Measurements from ENCODE around the gene ARL4D.

Gene ARL4D

DNA sequence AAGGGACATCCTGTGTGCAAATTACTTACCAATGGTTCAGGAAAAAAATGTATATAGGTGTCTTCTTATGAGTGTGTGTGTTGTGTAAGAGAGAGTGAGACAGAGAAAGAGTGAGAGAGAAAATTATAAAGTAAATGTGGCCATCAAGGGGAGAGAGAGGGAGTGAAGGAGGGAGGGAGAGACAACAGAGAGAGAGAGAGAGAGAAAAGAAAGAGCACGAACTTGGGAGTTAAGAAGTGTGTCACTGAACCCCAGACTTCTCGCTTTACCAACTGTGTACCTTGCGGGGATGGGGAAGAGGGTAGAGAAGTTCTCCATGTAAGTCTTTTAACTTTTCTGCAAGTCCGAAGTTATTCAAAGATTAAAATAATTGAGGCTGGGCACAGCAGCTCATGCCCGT, 28.8 kb upstream of the ARL4D start:
- Histone ChIP-seq H3K27me3 (replicated peaks; ENCODE audit: insufficient read depth, low read length) (peaks cover 33% of the 10 kb centered on the region), H3F3A (ENCODE audit: insufficient read depth, low read length) (peaks cover 23% of the 10 kb centered on the region), H3K9ac (ENCODE audit: low read length) (no peak overlapping the region), H3K9me3 (replicated peaks; ENCODE audit: insufficient read depth, low read length) (no peaks in the 10 kb centered on the region), H4K20me1 (ENCODE audit: insufficient read depth, low read length) (no peaks in the 10 kb centered on the region), H3K79me2 (ENCODE audit: low read length) (no peaks in the 10 kb centered on the region), H2AFZ (ENCODE audit: low read length) (no peak overlapping the region), H3K9me2 (replicated peaks; ENCODE audit: insufficient read depth, low read length) (no peaks in the 10 kb centered on the region), H3K4me2 (ENCODE audit: low read depth, low read length) (peak overlapping the region; percentile 86; the same call in 1 of the 2 replicates), H3K4me1 (ENCODE audit: low read length) (peaks cover 11% of the 10 kb centered on the region), H3K36me3 (replicated peaks; ENCODE audit: insufficient read depth, low read length) (no peaks in the 10 kb centered on the region), H3K4me3 (ENCODE audit: low read length) (no peak overlapping the region), H3K27ac (ENCODE audit: low read length) (no peak overlapping the region)
- DNase-seq: no peak
- no peak for TF ChIP-seq EZH2phosphoT487 (IDR thresholded peaks at IDR 0.05; ENCODE audit: low read length)
- TF ChIP-seq, protein P1, sequence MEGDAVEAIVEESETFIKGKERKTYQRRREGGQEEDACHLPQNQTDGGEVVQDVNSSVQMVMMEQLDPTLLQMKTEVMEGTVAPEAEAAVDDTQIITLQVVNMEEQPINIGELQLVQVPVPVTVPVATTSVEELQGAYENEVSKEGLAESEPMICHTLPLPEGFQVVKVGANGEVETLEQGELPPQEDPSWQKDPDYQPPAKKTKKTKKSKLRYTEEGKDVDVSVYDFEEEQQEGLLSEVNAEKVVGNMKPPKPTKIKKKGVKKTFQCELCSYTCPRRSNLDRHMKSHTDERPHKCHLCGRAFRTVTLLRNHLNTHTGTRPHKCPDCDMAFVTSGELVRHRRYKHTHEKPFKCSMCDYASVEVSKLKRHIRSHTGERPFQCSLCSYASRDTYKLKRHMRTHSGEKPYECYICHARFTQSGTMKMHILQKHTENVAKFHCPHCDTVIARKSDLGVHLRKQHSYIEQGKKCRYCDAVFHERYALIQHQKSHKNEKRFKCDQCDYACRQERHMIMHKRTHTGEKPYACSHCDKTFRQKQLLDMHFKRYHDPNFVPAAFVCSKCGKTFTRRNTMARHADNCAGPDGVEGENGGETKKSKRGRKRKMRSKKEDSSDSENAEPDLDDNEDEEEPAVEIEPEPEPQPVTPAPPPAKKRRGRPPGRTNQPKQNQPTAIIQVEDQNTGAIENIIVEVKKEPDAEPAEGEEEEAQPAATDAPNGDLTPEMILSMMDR (IDR thresholded peaks at IDR 0.05; ENCODE audit: low read length): no peak
- no peak for TF ChIP-seq EZH2 (optimal IDR thresholded peaks at IDR 0.05; ENCODE audit: low read depth, low read length)

DNA sequence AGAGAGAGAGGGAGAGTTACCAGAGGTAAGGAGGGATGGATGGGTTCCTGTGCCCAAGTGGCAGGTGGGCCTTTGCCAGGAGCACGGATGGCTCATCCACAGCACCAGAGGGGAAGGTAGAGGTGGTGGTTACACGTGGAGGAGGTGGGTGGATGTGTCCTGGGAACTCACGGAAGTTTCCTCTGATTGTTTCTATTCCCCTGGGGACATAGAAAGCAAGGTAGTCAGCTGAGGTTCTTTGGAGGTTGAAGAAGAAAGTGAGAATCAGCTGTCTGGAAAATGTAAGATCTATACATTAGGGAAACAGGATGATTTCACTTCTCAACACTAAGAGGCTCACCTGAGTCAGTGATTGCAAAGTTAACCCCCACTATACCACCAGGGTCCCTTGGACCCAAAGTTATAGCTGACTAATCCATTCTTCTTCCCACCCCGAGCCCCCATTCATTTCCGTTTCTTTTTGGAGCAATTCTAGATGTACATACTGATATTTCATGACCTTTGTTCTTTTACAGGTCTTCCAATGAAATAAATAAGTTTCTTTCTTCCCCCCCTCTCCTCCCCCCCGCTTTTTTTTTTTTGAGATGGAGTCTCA, 27.5 kb upstream of the ARL4D start:
- no peak overlapping the region for H2AFZ ChIP-seq (ENCODE audit: low read length)
- H3K9me3 ChIP-seq (replicated peaks; ENCODE audit: insufficient read depth, low read length): no peaks in the 10 kb centered on the region
- peaks cover 35% of the 10 kb centered on the region for H3K27me3 ChIP-seq (replicated peaks; ENCODE audit: insufficient read depth, low read length)
- TF ChIP-seq EZH2phosphoT487 (IDR thresholded peaks at IDR 0.05; ENCODE audit: low read length): no peak
- TF ChIP-seq EZH2 (optimal IDR thresholded peaks at IDR 0.05; ENCODE audit: low read depth, low read length): no peak
- TF ChIP-seq, protein P1 (IDR thresholded peaks at IDR 0.05; ENCODE audit: low read length): no peak
- H3F3A ChIP-seq (ENCODE audit: insufficient read depth, low read length): peaks cover 23% of the 10 kb centered on the region
- H3K9ac ChIP-seq (ENCODE audit: low read length): no peak overlapping the region
- no peaks in the 10 kb centered on the region for H4K20me1 ChIP-seq (ENCODE audit: insufficient read depth, low read length)
- no peaks in the 10 kb centered on the region for H3K36me3 ChIP-seq (replicated peaks; ENCODE audit: insufficient read depth, low read length)
- no peak overlapping the region for H3K27ac ChIP-seq (ENCODE audit: low read length)
- no peaks in the 10 kb centered on the region for H3K79me2 ChIP-seq (ENCODE audit: low read length)
- no peak for DNase-seq
- H3K4me3 ChIP-seq (ENCODE audit: low read length): no peak overlapping the region
- no peaks in the 10 kb centered on the region for H3K9me2 ChIP-seq (replicated peaks; ENCODE audit: insufficient read depth, low read length)
- peaks cover 11% of the 10 kb centered on the region for H3K4me1 ChIP-seq (ENCODE audit: low read length)
- H3K4me2 ChIP-seq (ENCODE audit: low read depth, low read length): no peak overlapping the region

- Histone ChIP-seq H3K9me2 (replicated peaks; ENCODE audit: insufficient read depth, low read length) (no peaks in the 10 kb centered on the region), H3K4me2 (ENCODE audit: low read depth, low read length) (peak overlapping the region; percentile 95), H2AFZ (ENCODE audit: low read length) (no peak overlapping the region), H3K79me2 (ENCODE audit: low read length) (no peaks in the 10 kb centered on the region), H3K4me3 (ENCODE audit: low read length) (peak overlapping the region; percentile 47), H3K36me3 (replicated peaks; ENCODE audit: insufficient read depth, low read length) (no peaks in the 10 kb centered on the region), H3K27me3 (replicated peaks; ENCODE audit: insufficient read depth, low read length) (peaks cover 43% of the 10 kb centered on the region), H3K4me1 (ENCODE audit: low read length) (peaks cover 10% of the 10 kb centered on the region), H3K9ac (ENCODE audit: low read length) (no peak overlapping the region), H3K27ac (ENCODE audit: low read length) (no peak overlapping the region), H4K20me1 (ENCODE audit: insufficient read depth, low read length) (no peaks in the 10 kb centered on the region), H3F3A (ENCODE audit: insufficient read depth, low read length) (peaks cover 21% of the 10 kb centered on the region), H3K9me3 (replicated peaks; ENCODE audit: insufficient read depth, low read length) (no peaks in the 10 kb centered on the region)
- TF ChIP-seq, protein P1 (IDR thresholded peaks at IDR 0.05; ENCODE audit: low read length): no peak
- TF ChIP-seq EZH2 (optimal IDR thresholded peaks at IDR 0.05; ENCODE audit: low read depth, low read length) (no peak), EZH2phosphoT487 (IDR thresholded peaks at IDR 0.05; ENCODE audit: low read length) (no peak)
- DNase-seq: peak; percentile 70
These were observed 26.4 kb upstream of the ARL4D start for GRCh38 chr17:43372273-43372911.

All from MM.1S (cell line).